GM18502 (cell line): ENCODE results near the gene ZNF830.
A peak's percentile ranks its signal among the peaks of the same experiment; 100 is the strongest.
"Not testable (repeated sequence)": the region's sequence is repeated elsewhere in the genome, so short reads cannot be mapped to it uniquely, and the experiment has no call there.

Experiments used
- ATAC-seq: cut with Tn5 transposase; IDR thresholded peaks from one replicate; pipeline ENCODE4 v1.9.1; 2021; ENCODE audit warnings: mild to moderate bottlenecking; ENCODE audit not compliant: unreplicated experiment, poor library complexity

The ZNF830 gene, protein sequence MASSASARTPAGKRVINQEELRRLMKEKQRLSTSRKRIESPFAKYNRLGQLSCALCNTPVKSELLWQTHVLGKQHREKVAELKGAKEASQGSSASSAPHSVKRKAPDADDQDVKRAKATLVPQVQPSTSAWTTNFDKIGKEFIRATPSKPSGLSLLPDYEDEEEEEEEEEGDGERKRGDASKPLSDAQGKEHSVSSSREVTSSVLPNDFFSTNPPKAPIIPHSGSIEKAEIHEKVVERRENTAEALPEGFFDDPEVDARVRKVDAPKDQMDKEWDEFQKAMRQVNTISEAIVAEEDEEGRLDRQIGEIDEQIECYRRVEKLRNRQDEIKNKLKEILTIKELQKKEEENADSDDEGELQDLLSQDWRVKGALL

GRCh38 chr17:34961093-34961911, at the start of gene ZNF830, which contains the start of gene CCT6B:
ZNF830 (plus strand) TSS chr17:34961540; CDS start chr17:34961567, 27 bp downstream.
CCT6B (minus strand) TSS chr17:34961460; CDS start chr17:34961393, 67 bp downstream.
- ATAC-seq = peak; percentile 85

DNA sequence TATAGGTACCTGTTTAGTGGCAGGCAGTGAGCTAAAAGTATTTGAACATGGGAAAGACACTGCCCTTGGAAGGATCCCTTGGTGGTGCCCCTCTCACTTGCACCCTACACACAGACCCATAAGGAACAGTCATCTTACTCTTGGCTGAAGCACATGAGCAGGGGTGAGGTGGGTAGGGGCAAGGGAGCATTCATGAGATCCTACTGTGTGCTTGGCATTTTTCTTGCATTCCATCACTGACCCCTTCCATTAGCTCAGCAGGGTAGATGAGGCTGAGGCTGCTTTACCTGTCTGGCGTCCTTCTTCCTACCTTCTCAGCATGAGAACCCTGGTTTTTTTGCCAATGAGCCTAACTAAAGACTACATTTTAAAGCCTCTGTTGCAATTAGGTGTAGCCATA, 48.3 kb upstream of the ZNF830 start:
- ATAC-seq = no peak

DNA sequence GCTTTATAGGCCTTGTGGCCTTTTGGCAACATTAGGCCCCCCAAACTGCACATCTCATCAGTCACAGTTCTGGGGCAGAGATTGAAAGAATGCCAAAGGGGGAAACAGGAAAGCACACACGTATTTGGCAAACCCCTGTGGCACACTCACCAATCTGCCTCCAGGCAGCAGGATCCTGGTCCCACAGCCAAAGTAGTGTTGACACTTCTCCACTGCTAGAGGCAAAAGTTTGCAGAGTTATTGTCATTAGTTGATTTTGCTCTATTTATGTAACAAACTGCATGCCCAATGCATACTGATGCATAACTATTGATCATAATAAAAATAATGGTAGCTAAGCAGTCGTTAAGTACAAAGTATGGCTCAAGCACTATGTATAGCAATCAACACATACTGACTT, 45.2 kb upstream of the ZNF830 start:
- ATAC-seq = no peak

- no peak for ATAC-seq
These were observed 44.0 kb upstream of the ZNF830 start for GRCh38 chr17:34917381-34917780.

DNA sequence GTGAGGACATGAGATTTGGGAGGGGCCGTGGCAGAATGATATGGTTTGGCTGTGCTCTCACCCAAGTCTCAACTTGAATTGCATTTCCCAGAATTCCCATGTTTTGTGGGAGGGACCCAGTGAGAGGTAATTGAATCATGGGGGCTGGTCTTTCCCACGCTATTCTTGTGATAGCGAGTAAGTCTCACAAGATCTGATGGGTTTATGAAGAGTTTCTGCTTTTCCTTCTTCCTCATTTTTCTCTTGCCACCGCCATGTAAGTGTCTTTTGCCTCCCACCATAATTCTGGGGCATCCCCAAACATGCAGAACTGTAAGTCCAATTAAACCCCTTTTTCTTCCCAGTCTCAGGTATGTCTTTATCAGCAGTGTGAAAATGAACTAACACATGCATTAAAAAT, 40.7 kb upstream of the ZNF830 start:
- no peak for ATAC-seq

- no peak for ATAC-seq
These were observed 34.7 kb upstream of the ZNF830 start for GRCh38 chr17:34926661-34927060.

DNA sequence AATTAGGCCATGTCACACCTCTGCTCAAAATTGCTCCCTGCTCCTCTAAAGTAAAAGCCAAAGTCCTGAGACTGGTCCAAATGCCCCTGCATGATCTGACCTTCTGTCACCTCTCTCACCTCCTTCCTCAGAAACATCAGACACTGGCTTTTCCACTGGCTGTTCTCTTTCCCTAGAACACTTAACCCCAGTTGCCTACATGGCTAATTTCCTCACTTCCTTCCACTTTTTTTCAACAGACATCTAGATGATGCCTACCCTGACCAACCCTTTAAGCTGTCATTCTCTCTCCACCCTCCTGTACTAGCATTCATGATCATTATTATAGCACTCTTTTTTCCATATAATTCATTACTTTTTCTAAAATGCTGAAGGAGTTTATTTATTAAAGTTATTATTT, 31.1 kb upstream of the ZNF830 start:
- no peak for ATAC-seq

GRCh38 chr17:34950780-34951179, 10.6 kb upstream of the ZNF830 start:
- not testable (repeated sequence) for ATAC-seq

DNA sequence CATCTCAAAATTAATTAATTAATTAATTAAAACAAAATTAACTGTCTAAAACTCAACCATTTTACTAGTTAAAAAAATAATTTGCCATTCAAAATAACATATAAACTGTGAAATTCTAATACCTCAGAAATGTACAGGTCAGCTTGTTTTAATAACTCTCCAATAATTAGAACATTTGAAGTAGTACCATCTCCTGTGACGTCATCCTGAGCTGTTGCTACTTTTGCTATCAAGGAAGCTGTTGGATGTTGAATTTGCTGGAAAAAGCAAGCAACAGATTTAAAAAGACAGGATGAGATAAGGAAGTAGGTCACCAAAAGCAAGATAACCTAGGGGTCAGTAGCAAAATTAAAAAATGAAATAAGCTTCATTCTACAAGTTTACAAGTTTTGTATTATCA, 2.9 kb upstream of the ZNF830 start:
- ATAC-seq = no peak

- no peak for ATAC-seq
These were observed 12.8 kb downstream of the ZNF830 start for GRCh38 chr17:34974179-34974578.

- no peak for ATAC-seq
These were observed 13.8 kb downstream of the ZNF830 start for GRCh38 chr17:34974794-34975785.

- ATAC-seq = no peak
These were observed 17.8 kb downstream of the ZNF830 start for GRCh38 chr17:34979153-34979552.

DNA sequence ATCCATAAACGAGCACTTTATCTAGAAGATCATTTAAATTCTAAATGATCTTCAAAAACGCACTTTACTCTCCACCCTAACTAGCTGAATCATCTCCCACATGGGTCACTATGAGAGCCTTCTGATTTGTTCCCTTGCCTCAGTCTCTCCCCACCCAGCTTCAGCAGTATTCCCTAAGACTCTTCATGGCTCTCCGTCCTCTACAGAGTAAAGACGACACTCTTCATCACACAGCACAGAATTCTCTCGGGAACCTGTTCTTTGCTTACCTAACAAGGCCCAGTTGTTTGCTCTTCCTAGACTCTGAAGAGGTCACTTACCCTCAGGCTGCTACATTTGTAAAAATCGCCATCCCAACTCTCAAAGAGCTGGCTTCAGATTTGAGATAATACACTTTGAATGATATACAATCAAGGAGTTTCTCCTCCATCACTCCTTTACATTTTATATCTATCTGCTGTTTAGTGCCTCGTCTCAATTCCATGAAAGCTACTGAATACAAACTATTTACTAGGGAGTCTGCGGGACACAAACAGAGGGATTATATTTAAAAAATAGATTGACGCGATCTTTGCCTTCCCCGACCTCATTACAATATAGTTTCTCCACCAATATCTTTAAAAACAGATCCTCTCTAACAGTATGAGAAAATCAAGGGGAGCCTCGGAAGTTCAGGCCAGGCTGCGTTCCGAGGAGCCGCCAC, 18.5 kb downstream of the ZNF830 start:
- ATAC-seq = no peak

DNA sequence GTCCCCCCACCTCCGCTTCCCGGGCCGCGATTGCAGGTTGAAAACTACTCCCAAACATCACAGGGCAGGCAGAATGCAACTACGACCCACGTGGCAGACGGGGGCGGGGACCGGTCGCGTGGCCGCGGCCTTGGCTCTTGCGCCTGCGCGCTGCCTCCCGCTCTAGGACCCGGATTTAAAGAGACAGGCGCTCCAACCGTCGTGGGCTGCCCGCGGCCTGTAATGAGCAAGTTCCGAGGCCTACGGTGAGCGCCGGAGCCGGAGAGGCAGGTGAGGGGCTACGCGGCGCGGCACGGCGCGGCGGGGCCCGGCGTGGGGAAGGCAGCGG, 19.0 kb downstream of the ZNF830 start, which contains the start of gene LIG3:
LIG3 (plus strand) TSS at position 160 of the 328 bp plus-strand sequence. CDS start 2,494 bp downstream, outside the sequence.
- peak; percentile 81 for ATAC-seq

GRCh38 chr17:34980681-34981537, 19.6 kb downstream of the ZNF830 start:
- ATAC-seq = peak; percentile 82

- ATAC-seq = no peak
These were observed 20.4 kb downstream of the ZNF830 start for GRCh38 chr17:34981538-34982241.

DNA sequence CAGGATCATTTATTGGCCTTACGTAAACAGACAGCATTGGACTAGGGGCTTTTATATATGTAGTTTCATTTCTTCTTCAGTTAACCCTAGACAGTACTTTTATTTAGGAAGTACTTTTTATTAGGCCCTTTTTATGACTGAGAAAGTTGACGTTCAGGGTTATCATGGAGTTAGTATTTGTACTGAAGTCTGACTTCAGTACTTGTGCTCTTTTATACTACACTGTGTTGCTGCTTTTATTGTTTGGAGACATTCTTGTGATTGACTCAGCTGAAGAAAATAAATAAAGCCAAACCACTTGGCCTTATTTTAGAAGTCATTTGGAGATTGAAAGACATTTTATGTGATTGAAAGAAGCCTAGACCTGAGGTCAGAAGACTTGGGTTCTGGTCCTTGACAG, 25.9 kb downstream of the ZNF830 start:
- ATAC-seq = no peak

DNA sequence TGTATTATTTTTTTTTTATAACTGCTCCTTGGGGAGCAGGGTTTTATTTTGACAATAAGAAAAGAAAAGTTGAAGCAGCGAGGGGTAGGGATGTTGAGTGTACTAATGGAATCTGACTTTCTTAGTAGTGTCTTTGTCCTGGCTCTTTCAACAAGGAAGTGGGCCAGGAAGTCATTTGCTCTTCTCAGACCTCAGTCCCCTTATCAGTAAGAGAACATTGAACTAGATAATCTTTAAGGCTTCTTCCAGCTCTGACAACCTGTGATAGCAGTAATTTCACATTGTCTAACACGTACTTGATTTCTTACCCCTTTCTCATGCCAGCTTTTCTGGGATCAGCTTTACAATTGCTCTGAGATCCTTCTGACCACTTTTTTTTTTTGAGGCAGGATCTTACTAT, 27.3 kb downstream of the ZNF830 start:
- no peak for ATAC-seq
